Endodermal cell (in vitro differentiated cells): ENCODE measurements around the gene MMS19. TPM values are rescaled to one million over a fixed set of nuclear protein-coding genes. Genes with fewer than 3 reads are reported as not detected.

Experiments used
- DNase-seq: peaks from one replicate; pipeline ENCODE4 v3.0.0-alpha.2; 2017
- H3K27ac ChIP-seq: 2 replicates; pipeline ENCODE4 v1.5.1; 2013; ENCODE audit warnings: mild to moderate bottlenecking, low read depth, low read length, moderate library complexity
- H3K27me3 ChIP-seq: 2 replicates; pipeline ENCODE4 v1.6.1; 2013; ENCODE audit warnings: mild to moderate bottlenecking, low read length, moderate library complexity; ENCODE audit not compliant: insufficient read depth, control insufficient read depth, poor library complexity, severe bottlenecking
- H3K36me3 ChIP-seq: 2 replicates; pipeline ENCODE4 v1.7.0; 2013; ENCODE audit warnings: mild to moderate bottlenecking, low read length, moderate library complexity; ENCODE audit not compliant: control insufficient read depth, insufficient read depth
- H3K4me1 ChIP-seq: one replicate; pipeline ENCODE4 v1.7.0; 2013; ENCODE audit warnings: low read length; ENCODE audit not compliant: control insufficient read depth, insufficient read depth
- H3K4me3 ChIP-seq: 2 replicates; pipeline ENCODE4 v1.5.1; 2013; ENCODE audit warnings: mild to moderate bottlenecking, low read length, moderate library complexity
- H3K9ac ChIP-seq: 2 replicates; pipeline ENCODE4 v1.6.1; 2013; ENCODE audit warnings: mild to moderate bottlenecking, low read length, moderate library complexity; ENCODE audit not compliant: poor library complexity, severe bottlenecking; ENCODE audit errors: extremely low read depth
- H3K9me3 ChIP-seq: 2 replicates; pipeline ENCODE4 v1.6.1; 2013; ENCODE audit warnings: mild to moderate bottlenecking, low read length, moderate library complexity; ENCODE audit not compliant: control insufficient read depth
- H3K27ac Mint-ChIP-seq: 2 replicates; pipeline ENCODE4 v1.8.0; 2020; ENCODE audit warnings: mixed read lengths
- H3K27me3 Mint-ChIP-seq: 2 replicates; pipeline ENCODE4 v1.8.0; 2021; ENCODE audit warnings: mild to moderate bottlenecking, mixed read lengths; ENCODE audit not compliant: insufficient read depth
- H3K36me3 Mint-ChIP-seq: 2 replicates; pipeline ENCODE4 v1.8.0; 2020; ENCODE audit warnings: low read depth, mixed read lengths
- H3K4me1 Mint-ChIP-seq: 2 replicates; pipeline ENCODE4 v1.8.0; 2020; ENCODE audit warnings: mixed read lengths
- H3K4me3 Mint-ChIP-seq: 2 replicates; pipeline ENCODE4 v1.8.0; 2020; ENCODE audit warnings: mild to moderate bottlenecking, moderate library complexity, mixed read lengths
- H3K9me3 Mint-ChIP-seq: 2 replicates; pipeline ENCODE4 v1.8.0; 2020; ENCODE audit warnings: mild to moderate bottlenecking, mixed read lengths
- CTCF ChIP-seq: fragments of 200-600 bp; sonication (generic); conservative IDR thresholded peaks from 2 replicates; pipeline ENCODE4 v1.5.0; 2021; ENCODE audit warnings: antibody characterized with exemption, mild to moderate bottlenecking
- WGBS, 2 experiments: methylation state at CpG; one replicate each; pipeline versions ENCODE4 v1.1.5 to v1.1.7; 2013; ENCODE audit warnings: missing lambda C conversion rate in 2 of 2, mixed read lengths in 1 of 2; ENCODE audit not compliant: insufficient coverage in 1 of 2, insufficient read length in 1 of 2; 5-methylcytosine and 5-hydroxymethylcytosine counted together
- total RNA-seq, 2 donors: library from RNA; stranded (reverse); fragmentation: NEBNext Ultra II Directional in 1 of 2; extraction: Animal tissue kit (Norgen Biotek cat#: 25700) in 1 of 2; gene quantifications; 2 replicates in 1 of 2; 3 replicates in 1 of 2; pipeline ENCODE4 v1.2.1, GENCODE V29; 2021

The MMS19 gene
- total RNA-seq, 2 donors from 2014 or later = 84.2 to 98.8 TPM

DNA sequence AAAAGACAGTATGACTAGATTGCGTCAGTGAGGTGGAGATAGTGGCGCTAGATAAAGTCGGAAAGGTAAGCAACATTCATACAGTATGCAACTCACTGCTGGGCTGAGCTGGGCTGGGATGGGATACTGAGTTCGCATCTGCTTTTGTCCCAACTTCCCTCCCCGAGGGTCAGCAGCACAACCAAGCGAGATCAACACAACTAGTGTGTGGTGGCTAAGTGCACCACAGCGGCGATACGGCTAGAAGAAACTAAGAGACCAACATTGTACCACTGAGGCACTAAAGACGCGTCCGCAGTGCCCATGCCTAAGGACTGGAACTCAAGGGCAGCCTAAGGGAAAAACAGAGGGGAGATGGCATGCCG is 52.9 kb downstream of the MMS19 start:
- H3K27me3 Mint-ChIP-seq = no peaks in the 10 kb centered on the region

GRCh38 chr10:97444212-97444611 is 54.0 kb downstream of the MMS19 start:
- Histone ChIP-seq H3K4me3 (no peak overlapping the region), H3K36me3 (peaks cover 19% of the 10 kb centered on the region), H3K27me3 (no peaks in the 10 kb centered on the region), H3K9ac (no peak overlapping the region), H3K27ac (no peak overlapping the region), H3K4me1 (no peaks in the 10 kb centered on the region), H3K9me3 (no peaks in the 10 kb centered on the region)
- peaks cover 27% of the 10 kb centered on the region for H3K36me3 Mint-ChIP-seq
- H3K4me3 Mint-ChIP-seq = no peak overlapping the region
- 92 to 100% methylated on average over 1 of the region's 1 CpG for whole genome bisulfite sequencing, 2 experiments
- H3K9me3 Mint-ChIP-seq = no peaks in the 10 kb centered on the region
- TF ChIP-seq CTCF = no peak
- no peaks in the 10 kb centered on the region for H3K27me3 Mint-ChIP-seq
- peaks cover 12% of the 10 kb centered on the region for H3K4me1 Mint-ChIP-seq
- DNase-seq = no peak
- H3K27ac Mint-ChIP-seq = no peak overlapping the region

More for the DNA sequence above, 52.9 kb downstream of the MMS19 start:
- DNase-seq = no peak
- Mint-ChIP-seq H3K4me3 (peak overlapping the region; percentile 92), H3K9me3 (no peaks in the 10 kb centered on the region), H3K27ac (peak overlapping the region; percentile 91), H3K36me3 (peaks cover 18% of the 10 kb centered on the region), H3K4me1 (peaks cover 12% of the 10 kb centered on the region)
- no peaks in the 10 kb centered on the region for H3K27me3 ChIP-seq
- H3K9me3 ChIP-seq = no peaks in the 10 kb centered on the region
- peak overlapping the region; percentile 47 for H3K9ac ChIP-seq
- H3K4me1 ChIP-seq = no peaks in the 10 kb centered on the region
- no peak for TF ChIP-seq CTCF
- peak overlapping the region; percentile 94 for H3K4me3 ChIP-seq
- no peak overlapping the region for H3K27ac ChIP-seq
- peaks cover 16% of the 10 kb centered on the region for H3K36me3 ChIP-seq
- 6 to 10% methylated on average over 9 to 13 of the region's 13 CpGs for WGBS, 2 experiments

- no peak overlapping the region for H3K27ac ChIP-seq
- peaks cover 7% of the 10 kb centered on the region for H3K4me1 Mint-ChIP-seq
- no peak overlapping the region for H3K4me3 ChIP-seq
- H3K9me3 Mint-ChIP-seq = no peaks in the 10 kb centered on the region
- H3K27ac Mint-ChIP-seq = no peak overlapping the region
- H3K9me3 ChIP-seq = no peaks in the 10 kb centered on the region
- no peak for DNase-seq
- 86 to 97% methylated on average over 1 of the region's 1 CpG for WGBS, 2 experiments
- no peaks in the 10 kb centered on the region for H3K27me3 ChIP-seq
- H3K36me3 Mint-ChIP-seq = peaks cover 44% of the 10 kb centered on the region
- H3K4me3 Mint-ChIP-seq = no peak overlapping the region
- H3K27me3 Mint-ChIP-seq = no peaks in the 10 kb centered on the region
- H3K4me1 ChIP-seq = no peaks in the 10 kb centered on the region
- peaks cover 31% of the 10 kb centered on the region for H3K36me3 ChIP-seq
- TF ChIP-seq CTCF = no peak
- no peak overlapping the region for H3K9ac ChIP-seq
Measured at GRCh38 chr10:97442277-97442676, 55.9 kb downstream of the MMS19 start.
